Activated T-helper 2 cell treated with anti-CD3 and anti-CD28 coated beads, Interferon-gamma antibody, Interleukin-2, Interleukin-4, amounts not matched to agents 10 μg/mL and 5 μg/mL and 100 μg/mL, durations not matched to agents 14 hours and 24 hours and 36 hours (primary cell): ENCODE data around the gene ETV6. TPM values are rescaled to one million over a fixed set of nuclear protein-coding genes. Genes with fewer than 3 reads are reported as not detected.

Experiments used
- DNase-seq: peaks from one replicate; pipeline ENCODE4 v3.0.0; 2021; ENCODE audit warnings: low spot score
- H3K27ac Mint-ChIP-seq: one replicate; pipeline ENCODE4 v1.8.0; 2021; ENCODE audit warnings: mixed read lengths
- H3K27me3 Mint-ChIP-seq: one replicate; pipeline ENCODE4 v1.8.0; 2021; ENCODE audit warnings: low read depth, mixed read lengths
- H3K36me3 Mint-ChIP-seq: one replicate; pipeline ENCODE4 v1.8.0; 2021; ENCODE audit warnings: low read depth, mixed read lengths
- H3K4me1 Mint-ChIP-seq: one replicate; pipeline ENCODE4 v1.8.0; 2021; ENCODE audit warnings: low read depth, mixed read lengths
- H3K4me3 Mint-ChIP-seq: one replicate; pipeline ENCODE4 v1.8.0; 2021; ENCODE audit warnings: low read depth, mild to moderate bottlenecking, moderate library complexity, mixed read lengths
- H3K9me3 Mint-ChIP-seq: one replicate; pipeline ENCODE4 v1.8.0; 2021; ENCODE audit warnings: mixed read lengths
- intact Hi-C: fragments of 100-400 bp; cut with micrococcal nuclease; formaldehyde crosslinking; loops from one replicate; pipeline ENCODE4 v1.15.1; 2023
- total RNA-seq: library from RNA; stranded (reverse); gene quantifications from 2 replicates; pipeline ENCODE4 v1.2.3, GENCODE V29; 2022

Gene ETV6
- total RNA-seq, 1 donor from 2014 or later: 69.4 TPM

DNA sequence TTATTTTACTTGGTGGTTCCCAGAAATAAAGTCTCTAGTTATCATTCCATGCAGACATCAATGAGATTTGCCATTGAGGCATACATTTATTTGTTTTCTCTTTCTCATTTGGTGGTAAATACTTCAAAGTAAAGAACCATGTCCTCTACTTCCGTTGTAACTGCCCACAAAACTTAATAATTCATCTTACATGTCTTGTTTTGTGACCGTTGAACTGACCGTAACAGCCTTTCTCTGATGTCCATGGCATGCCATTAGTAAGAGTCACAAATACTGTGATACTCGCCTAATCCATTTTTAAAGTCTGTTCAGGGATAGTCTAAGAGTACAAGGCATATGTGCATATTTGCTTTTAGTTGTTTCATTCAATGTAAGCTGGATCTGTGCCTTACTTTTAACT, 145.3 kb downstream of the ETV6 start:
- no peak for DNase-seq
- peaks cover 24% of the 10 kb centered on the region for H3K4me1 Mint-ChIP-seq
- H3K27ac Mint-ChIP-seq: no peak overlapping the region
- peaks cover 3% of the 10 kb centered on the region for H3K9me3 Mint-ChIP-seq
- peaks cover 40% of the 10 kb centered on the region for H3K36me3 Mint-ChIP-seq
- H3K27me3 Mint-ChIP-seq: no peaks in the 10 kb centered on the region
- no peak overlapping the region for H3K4me3 Mint-ChIP-seq
- intact Hi-C loops: no loop called here

DNA sequence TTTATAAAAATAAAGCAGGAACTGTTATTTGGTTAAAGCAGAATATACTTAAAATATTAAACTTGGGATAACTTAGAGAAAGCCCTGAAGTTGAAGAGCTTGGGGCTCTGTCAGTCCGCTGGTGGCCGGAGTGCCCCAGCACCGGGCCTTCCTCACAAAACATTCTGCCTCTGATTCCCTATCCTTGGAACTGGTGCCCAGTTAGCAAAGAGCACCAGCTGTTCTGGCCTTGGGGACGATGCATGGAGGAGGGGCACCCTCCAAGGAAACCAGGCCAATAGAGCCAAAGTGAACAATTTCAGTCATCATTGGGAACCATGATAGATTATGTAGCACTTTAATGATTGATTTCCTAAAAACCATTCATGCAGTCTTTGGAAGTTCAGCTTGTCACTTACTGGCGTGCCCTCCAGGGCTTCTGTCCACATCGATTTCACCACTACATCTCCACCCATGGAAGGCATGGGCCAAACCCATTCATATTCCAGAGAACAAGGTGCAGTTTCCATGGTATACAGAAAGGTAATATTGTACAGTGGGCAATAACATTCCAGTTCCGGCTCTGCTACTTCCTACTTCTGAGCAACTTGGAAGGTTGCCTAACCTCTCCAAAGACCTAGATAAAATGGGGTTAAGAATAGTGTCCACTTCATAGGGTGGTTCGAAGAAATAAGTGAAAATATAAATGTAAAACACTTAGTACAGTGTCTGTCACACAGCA, 145.9 kb downstream of the ETV6 start:
- DNase-seq: no peak
- Mint-ChIP-seq H3K27ac (no peak overlapping the region), H3K4me3 (no peak overlapping the region), H3K27me3 (no peaks in the 10 kb centered on the region), H3K36me3 (peaks cover 36% of the 10 kb centered on the region), H3K4me1 (peaks cover 24% of the 10 kb centered on the region), H3K9me3 (peaks cover 3% of the 10 kb centered on the region)
- intact Hi-C loops: no loop called here

DNA sequence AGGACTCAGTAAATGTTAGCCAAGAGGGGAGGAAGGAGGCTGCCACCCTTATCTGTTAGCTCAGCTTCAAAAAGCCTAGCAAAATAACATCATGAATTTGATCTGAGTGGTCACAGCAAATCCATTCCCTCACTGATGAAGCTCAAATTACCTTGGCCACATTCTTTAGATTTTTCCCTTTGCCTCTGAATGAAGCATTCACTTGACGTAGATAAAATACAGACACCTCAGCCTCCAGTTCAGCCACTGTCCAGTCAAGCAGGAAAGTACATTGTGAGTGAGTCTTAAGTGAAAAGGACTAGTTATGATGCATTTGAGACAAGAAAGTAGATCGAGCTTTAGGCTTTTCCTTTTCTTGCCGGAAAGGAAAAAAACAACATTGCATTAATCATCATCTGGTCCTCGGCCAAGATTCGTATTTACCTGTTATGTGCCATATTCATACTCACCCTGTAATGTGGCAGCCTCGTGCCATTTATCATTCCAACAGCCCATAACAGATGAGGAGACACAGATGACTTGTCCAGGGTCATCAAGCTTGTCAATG, 146.5 kb downstream of the ETV6 start:
- intact Hi-C loops: no loop called here
- Mint-ChIP-seq H3K4me3 (no peak overlapping the region), H3K4me1 (peaks cover 24% of the 10 kb centered on the region), H3K36me3 (peaks cover 36% of the 10 kb centered on the region), H3K27ac (no peak overlapping the region), H3K9me3 (peaks cover 3% of the 10 kb centered on the region), H3K27me3 (no peaks in the 10 kb centered on the region)
- DNase-seq: no peak

DNA sequence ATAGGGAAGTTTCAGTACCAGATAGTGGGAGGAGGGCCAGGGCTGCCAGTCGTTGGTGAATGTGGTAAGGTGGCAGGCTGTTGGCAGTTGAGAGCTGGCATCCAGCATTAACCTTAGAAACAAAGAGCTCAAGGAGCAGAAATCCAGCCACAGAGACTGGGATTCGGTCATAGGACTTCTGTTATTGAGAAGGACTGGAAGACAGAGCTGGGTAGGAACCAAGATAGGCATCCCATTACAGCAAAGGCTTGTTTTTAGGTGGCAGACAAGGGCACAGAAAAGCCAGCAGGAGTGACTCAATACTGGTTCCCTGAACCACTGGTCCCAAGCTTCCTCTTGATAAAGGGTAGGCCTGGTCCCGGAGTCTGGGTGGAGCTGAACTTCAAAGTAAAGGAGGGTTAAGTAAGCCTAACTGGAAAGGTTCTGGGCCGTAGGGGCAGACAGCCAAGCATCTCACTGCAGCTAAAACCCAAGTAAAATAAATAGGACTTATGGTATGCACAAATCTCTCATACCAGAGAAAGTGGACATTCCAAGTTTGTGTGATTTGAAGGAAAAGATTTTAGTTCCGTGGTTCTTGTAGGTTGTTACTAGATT, 147.9 kb downstream of the ETV6 start:
- peaks cover 27% of the 10 kb centered on the region for H3K4me1 Mint-ChIP-seq
- no peaks in the 10 kb centered on the region for H3K9me3 Mint-ChIP-seq
- H3K27me3 Mint-ChIP-seq: no peaks in the 10 kb centered on the region
- H3K36me3 Mint-ChIP-seq: peaks cover 34% of the 10 kb centered on the region
- intact Hi-C loops: no loop called here
- no peak overlapping the region for H3K27ac Mint-ChIP-seq
- no peak for DNase-seq
- no peak overlapping the region for H3K4me3 Mint-ChIP-seq

DNA sequence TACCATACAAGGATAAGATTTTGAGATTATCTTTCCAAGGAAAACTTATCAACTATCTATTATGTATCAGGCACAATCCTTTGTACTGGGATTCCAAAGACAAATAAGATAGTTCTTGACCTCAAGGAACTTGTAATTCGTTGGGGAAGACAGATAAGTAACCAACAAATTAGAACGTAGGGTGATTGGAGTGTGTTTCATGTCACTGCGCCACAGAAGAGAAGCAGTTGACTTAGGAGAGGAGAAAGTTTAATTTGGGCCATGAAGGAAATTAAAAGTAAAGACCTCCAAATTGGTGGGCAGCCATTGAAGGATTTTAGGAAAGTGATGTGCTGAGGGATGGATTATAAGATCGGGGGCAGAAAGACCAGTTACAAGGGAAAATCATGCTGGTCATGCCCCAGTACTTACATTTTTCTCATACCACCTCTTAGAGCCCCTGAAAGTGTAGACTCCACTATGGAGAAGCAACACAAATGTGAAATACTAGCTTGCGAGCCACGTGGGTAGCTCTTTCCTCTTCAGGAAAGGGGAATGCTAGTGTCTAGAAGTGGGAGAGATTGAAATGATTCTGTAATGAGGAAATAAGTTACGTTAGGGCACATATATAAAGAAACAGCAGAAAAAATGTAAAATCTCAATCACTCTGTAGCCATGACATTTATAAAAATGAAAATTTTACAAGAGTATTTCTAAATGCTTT, 148.7 kb downstream of the ETV6 start:
- intact Hi-C loops: no loop called here
- Mint-ChIP-seq H3K36me3 (peaks cover 35% of the 10 kb centered on the region), H3K9me3 (no peaks in the 10 kb centered on the region), H3K27me3 (no peaks in the 10 kb centered on the region), H3K4me3 (no peak overlapping the region), H3K27ac (no peak overlapping the region), H3K4me1 (peaks cover 27% of the 10 kb centered on the region)
- DNase-seq: no peak

DNA sequence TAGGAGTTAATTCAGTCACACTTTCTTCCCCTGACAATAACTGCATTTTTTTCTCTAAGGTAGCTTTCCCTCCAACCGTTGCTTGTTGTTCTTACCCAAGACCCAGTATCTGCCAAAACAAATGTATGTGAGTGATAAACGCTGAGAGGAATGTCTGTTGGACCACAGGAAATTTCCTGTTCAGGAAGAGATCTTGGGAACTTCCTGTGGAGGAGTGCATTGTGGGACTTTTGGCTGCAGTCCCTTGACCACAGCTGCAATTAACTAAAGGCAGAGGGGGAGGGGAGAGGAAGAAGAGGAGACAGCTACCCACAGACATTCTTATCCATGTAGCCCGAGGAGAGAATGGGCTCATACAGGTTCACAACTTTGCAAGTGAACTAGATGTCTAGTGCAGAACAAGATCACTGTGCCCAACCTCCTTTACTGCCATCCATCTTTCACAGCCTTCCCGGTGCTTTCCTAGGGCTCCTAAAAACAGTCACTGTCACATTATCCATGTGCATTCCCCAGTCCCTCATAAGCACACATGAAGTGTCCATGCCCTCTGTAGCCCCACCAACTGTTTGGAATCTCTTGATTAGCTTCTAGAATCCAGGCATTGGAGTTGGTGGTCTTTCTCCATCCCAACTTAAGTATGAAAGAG, 149.5 kb downstream of the ETV6 start:
- intact Hi-C loops: no loop called here
- peak overlapping the region; percentile 28 for H3K27ac Mint-ChIP-seq
- no peaks in the 10 kb centered on the region for H3K9me3 Mint-ChIP-seq
- H3K4me3 Mint-ChIP-seq: no peak overlapping the region
- no peaks in the 10 kb centered on the region for H3K27me3 Mint-ChIP-seq
- peaks cover 36% of the 10 kb centered on the region for H3K36me3 Mint-ChIP-seq
- H3K4me1 Mint-ChIP-seq: peaks cover 31% of the 10 kb centered on the region
- no peak for DNase-seq

DNA sequence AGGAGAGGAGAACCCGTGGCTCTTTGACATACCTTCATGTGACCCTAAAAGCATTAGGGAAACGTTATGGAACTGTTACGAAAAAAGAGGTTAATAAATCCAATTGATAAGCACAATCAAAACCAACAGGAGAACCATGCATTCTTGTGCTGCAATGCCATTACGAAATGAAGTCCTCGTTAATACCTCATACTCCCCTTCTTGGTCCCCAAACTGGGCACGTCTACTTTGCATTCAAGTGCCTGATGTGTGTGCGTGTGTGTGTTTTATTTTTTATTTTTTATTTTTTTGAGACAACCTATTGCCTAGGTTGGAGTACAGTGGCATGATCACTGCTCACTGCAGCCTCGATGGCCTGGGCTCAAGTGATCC, 150.0 kb downstream of the ETV6 start:
- Mint-ChIP-seq H3K9me3 (no peaks in the 10 kb centered on the region), H3K4me1 (peaks cover 34% of the 10 kb centered on the region), H3K36me3 (peaks cover 41% of the 10 kb centered on the region), H3K4me3 (no peak overlapping the region), H3K27ac (no peak overlapping the region), H3K27me3 (no peaks in the 10 kb centered on the region)
- no peak for DNase-seq
- intact Hi-C loops: no loop called here

DNA sequence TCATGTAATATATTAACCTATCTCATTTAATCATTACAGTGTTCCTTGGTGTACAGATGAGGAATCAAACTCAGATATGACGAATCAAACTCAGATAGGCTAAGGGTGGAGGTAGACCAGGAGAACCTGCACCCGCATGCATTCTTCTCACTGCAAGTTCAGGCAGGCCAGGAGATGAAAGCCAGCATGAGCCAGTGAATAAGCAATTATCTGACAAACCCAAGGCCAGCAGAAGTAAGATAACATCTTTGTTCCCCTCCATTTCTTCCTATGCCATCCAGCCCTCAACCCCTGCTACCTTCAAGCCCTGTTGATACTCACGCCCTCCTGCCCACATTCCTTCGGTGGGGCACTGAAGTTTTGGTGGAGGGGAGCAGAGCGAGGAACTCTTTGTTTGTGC, 152.2 kb downstream of the ETV6 start:
- Mint-ChIP-seq H3K27ac (no peak overlapping the region), H3K36me3 (peaks cover 44% of the 10 kb centered on the region)
- intact Hi-C loops: no loop called here

DNA sequence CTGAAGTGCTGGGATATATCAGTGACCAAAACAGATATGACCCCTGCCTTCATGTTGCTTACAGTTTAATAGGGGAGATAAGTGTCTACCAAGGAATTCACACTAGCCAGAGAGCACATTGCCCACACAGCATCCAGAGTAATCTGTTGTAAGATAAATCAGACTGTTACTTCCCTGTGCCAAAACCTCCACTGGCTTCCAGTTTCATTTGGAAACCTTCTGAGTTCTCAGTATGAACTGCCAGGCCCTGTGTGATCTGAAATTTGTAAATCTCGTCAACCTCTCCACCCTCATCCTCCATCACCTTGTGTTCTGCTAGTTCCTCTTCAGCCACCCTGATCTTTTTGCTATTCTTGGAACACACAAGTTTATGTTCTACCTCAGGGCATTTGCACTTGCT, 154.7 kb downstream of the ETV6 start:
- peaks cover 40% of the 10 kb centered on the region for H3K36me3 Mint-ChIP-seq

More for the DNA sequence above, 152.2 kb downstream of the ETV6 start:
- H3K9me3 Mint-ChIP-seq: no peaks in the 10 kb centered on the region
- H3K4me1 Mint-ChIP-seq: peaks cover 42% of the 10 kb centered on the region
- no peak overlapping the region for H3K4me3 Mint-ChIP-seq
- DNase-seq: no peak
- no peaks in the 10 kb centered on the region for H3K27me3 Mint-ChIP-seq

DNA sequence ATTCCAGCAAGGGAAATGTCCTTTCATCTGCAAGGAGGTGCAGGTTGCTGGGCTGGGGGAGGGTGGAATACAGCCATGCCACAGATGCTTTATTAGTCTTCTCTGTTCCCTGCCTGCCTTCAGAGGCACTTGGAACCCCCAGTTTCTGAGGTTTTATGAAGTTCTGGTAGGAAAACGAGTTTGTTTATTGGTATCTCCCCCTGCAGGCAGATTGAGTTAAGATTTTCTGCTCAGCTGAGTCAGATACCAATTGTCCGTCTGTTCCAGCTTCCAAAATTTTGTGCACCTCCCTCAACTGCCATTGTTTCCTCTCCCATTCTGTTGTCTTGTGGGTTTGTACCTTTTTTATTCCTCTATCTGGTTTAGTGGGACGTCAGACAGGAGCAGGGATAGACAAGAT, 155.6 kb downstream of the ETV6 start:
- Mint-ChIP-seq H3K9me3 (no peaks in the 10 kb centered on the region), H3K4me1 (peaks cover 26% of the 10 kb centered on the region), H3K27ac (no peak overlapping the region), H3K36me3 (peaks cover 38% of the 10 kb centered on the region), H3K27me3 (no peaks in the 10 kb centered on the region), H3K4me3 (no peak overlapping the region)
- intact Hi-C loops: no loop called here
- no peak for DNase-seq

More for the DNA sequence above, 154.7 kb downstream of the ETV6 start:
- H3K4me3 Mint-ChIP-seq: no peak overlapping the region
- no peaks in the 10 kb centered on the region for H3K9me3 Mint-ChIP-seq
- intact Hi-C loops: no loop called here
- H3K4me1 Mint-ChIP-seq: peaks cover 27% of the 10 kb centered on the region
- no peak for DNase-seq
- H3K27me3 Mint-ChIP-seq: no peaks in the 10 kb centered on the region
- H3K27ac Mint-ChIP-seq: no peak overlapping the region

DNA sequence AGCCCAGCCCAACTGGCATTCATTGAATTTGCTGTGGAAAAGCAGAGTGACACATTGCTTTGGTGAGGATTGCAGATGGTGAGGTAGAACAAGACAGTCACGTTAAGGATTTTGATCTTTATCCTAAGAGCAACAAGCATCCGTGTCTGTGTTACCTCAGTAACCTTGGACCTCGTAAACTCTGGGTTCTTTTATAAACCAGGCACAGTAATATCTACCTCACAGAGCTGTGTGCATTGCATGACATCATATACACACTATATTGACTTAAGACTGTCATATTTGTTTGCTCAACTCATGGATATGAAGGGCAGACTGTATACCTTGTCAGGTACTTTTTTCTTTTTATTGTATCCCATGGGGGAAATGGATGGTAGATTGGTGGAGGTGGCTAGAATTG, 156.2 kb downstream of the ETV6 start:
- H3K4me3 Mint-ChIP-seq: no peak overlapping the region
- no peaks in the 10 kb centered on the region for H3K9me3 Mint-ChIP-seq
- H3K4me1 Mint-ChIP-seq: peaks cover 27% of the 10 kb centered on the region
- no peaks in the 10 kb centered on the region for H3K27me3 Mint-ChIP-seq
- no peak overlapping the region for H3K27ac Mint-ChIP-seq
- peaks cover 35% of the 10 kb centered on the region for H3K36me3 Mint-ChIP-seq
- no peak for DNase-seq
- intact Hi-C loops: no loop called here

DNA sequence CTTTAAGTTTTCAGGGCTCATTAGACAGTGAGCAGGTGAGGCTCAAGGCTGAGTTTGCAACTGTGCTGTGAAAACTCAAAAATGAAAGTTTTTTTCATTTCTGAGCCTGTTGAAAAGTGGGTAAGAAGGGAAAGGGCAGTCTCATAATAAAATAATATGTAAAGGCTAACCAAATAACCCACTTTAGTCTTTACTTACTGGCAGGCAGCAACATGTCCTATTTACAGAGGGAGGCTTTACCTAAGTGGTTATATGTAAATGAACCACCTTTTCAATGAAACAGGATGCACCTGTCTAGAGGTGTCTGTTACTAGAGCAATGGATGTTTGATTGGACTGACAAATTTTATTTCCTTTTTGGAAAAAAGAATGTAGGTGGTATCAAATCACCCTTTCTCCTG, 158.0 kb downstream of the ETV6 start:
- peaks cover 30% of the 10 kb centered on the region for H3K36me3 Mint-ChIP-seq

More for the DNA sequence above, 158.0 kb downstream of the ETV6 start:
- Mint-ChIP-seq H3K4me3 (no peak overlapping the region), H3K27me3 (no peaks in the 10 kb centered on the region), H3K9me3 (no peaks in the 10 kb centered on the region), H3K4me1 (peaks cover 32% of the 10 kb centered on the region), H3K27ac (no peak overlapping the region)
- intact Hi-C loops: no loop called here
- no peak for DNase-seq
